ENCODE data around the gene PHF20.
"Not testable (repeated sequence)": the region's sequence is repeated elsewhere in the genome, so short reads cannot be mapped to it uniquely, and the experiment has no call there.

PHF20 gene

DNA sequence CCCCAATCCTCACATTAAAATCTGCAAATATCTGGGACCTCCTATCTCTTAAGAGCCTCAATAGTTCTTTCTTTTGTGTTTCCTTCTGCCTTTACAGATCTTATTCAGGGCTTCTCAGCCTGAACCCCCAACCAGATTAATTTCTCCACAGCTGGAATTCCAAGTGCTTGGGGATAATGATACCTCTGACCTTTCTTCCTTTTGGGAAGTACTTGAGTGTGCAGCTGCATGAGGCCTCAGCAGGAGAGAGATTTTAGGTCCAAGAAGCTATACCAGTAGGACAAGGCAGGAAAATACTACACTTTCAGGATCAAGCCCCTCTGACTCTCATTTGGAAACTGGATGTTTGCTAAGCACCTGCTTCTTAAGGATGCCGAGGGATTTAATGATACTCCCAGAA lies 2.6 kb downstream of the PHF20 start:
- TF ChIP-seq CTCF (IDR thresholded peaks at IDR 0.05; ENCODE audit: low read length): no peak
- no peak for TF ChIP-seq EZH2 (optimal IDR thresholded peaks at IDR 0.05; ENCODE audit: low read depth, low read length)
- TF ChIP-seq EZH2phosphoT487 (IDR thresholded peaks at IDR 0.05; ENCODE audit: low read length): no peak
- Histone ChIP-seq H3K4me2 (ENCODE audit: low read depth, low read length) (no peak overlapping the region), H2AFZ (ENCODE audit: low read length) (no peak overlapping the region), H4K20me1 (ENCODE audit: insufficient read depth, low read length) (no peaks in the 10 kb centered on the region; the same call in 1 of the 2 replicates), H3K27me3 (replicated peaks; ENCODE audit: insufficient read depth, low read length) (no peaks in the 10 kb centered on the region), H3K27ac (ENCODE audit: low read length) (no peak overlapping the region), H3K36me3 (replicated peaks; ENCODE audit: insufficient read depth, low read length) (no peaks in the 10 kb centered on the region), H3K79me2 (ENCODE audit: low read length) (peaks cover 71% of the 10 kb centered on the region), H3K4me3 (ENCODE audit: low read length) (no peak overlapping the region), H3K9ac (ENCODE audit: low read length) (no peak overlapping the region), H3F3A (ENCODE audit: insufficient read depth, low read length) (peaks cover 14% of the 10 kb centered on the region; the same call in 1 of the 2 replicates), H3K4me1 (ENCODE audit: low read length) (peaks cover 8% of the 10 kb centered on the region), H3K9me2 (replicated peaks; ENCODE audit: insufficient read depth, low read length) (no peaks in the 10 kb centered on the region), H3K9me3 (replicated peaks; ENCODE audit: insufficient read depth, low read length) (no peaks in the 10 kb centered on the region)
- no peak for DNase-seq

- Histone ChIP-seq H3K9me3 (replicated peaks; ENCODE audit: insufficient read depth, low read length) (no peaks in the 10 kb centered on the region), H4K20me1 (ENCODE audit: insufficient read depth, low read length) (no peaks in the 10 kb centered on the region; the same call in 1 of the 2 replicates)
- no peak for DNase-seq
Measured at GRCh38 chr20:35776513-35777101, 4.8 kb downstream of the PHF20 start.

GRCh38 chr20:35783811-35784210 lies 12.0 kb downstream of the PHF20 start:
- not testable (repeated sequence) for DNase-seq; H3K9me2 ChIP-seq (replicated peaks; ENCODE audit: insufficient read depth, low read length); H3K9ac ChIP-seq (ENCODE audit: low read length); H2AFZ ChIP-seq (ENCODE audit: low read length); H3K9me3 ChIP-seq (replicated peaks; ENCODE audit: insufficient read depth, low read length); H3K27me3 ChIP-seq (replicated peaks; ENCODE audit: insufficient read depth, low read length); H3K4me1 ChIP-seq (ENCODE audit: low read length); H3F3A ChIP-seq (ENCODE audit: insufficient read depth, low read length); H3K36me3 ChIP-seq (replicated peaks; ENCODE audit: insufficient read depth, low read length); H4K20me1 ChIP-seq (ENCODE audit: insufficient read depth, low read length); H3K4me2 ChIP-seq (ENCODE audit: low read depth, low read length); H3K4me3 ChIP-seq (ENCODE audit: low read length); H3K27ac ChIP-seq (ENCODE audit: low read length)
- peaks cover 59% of the 10 kb centered on the region for H3K79me2 ChIP-seq (ENCODE audit: low read length)

More at GRCh38 chr20:35776513-35777101, 4.8 kb downstream of the PHF20 start:
- Histone ChIP-seq H3K4me1 (ENCODE audit: low read length) (peaks cover under 1% of the 10 kb centered on the region), H3K4me3 (ENCODE audit: low read length) (no peak overlapping the region), H2AFZ (ENCODE audit: low read length) (no peak overlapping the region), H3K79me2 (ENCODE audit: low read length) (peaks cover 84% of the 10 kb centered on the region), H3F3A (ENCODE audit: insufficient read depth, low read length) (peaks cover 10% of the 10 kb centered on the region; the same call in 1 of the 2 replicates), H3K27ac (ENCODE audit: low read length) (no peak overlapping the region), H3K9ac (ENCODE audit: low read length) (no peak overlapping the region), H3K4me2 (ENCODE audit: low read depth, low read length) (no peak overlapping the region), H3K9me2 (replicated peaks; ENCODE audit: insufficient read depth, low read length) (no peaks in the 10 kb centered on the region), H3K36me3 (replicated peaks; ENCODE audit: insufficient read depth, low read length) (no peaks in the 10 kb centered on the region), H3K27me3 (replicated peaks; ENCODE audit: insufficient read depth, low read length) (no peaks in the 10 kb centered on the region)
- TF ChIP-seq EZH2phosphoT487 (IDR thresholded peaks at IDR 0.05; ENCODE audit: low read length): no peak
- TF ChIP-seq EZH2 (optimal IDR thresholded peaks at IDR 0.05; ENCODE audit: low read depth, low read length): no peak
- no peak for TF ChIP-seq CTCF (IDR thresholded peaks at IDR 0.05; ENCODE audit: low read length)

DNA sequence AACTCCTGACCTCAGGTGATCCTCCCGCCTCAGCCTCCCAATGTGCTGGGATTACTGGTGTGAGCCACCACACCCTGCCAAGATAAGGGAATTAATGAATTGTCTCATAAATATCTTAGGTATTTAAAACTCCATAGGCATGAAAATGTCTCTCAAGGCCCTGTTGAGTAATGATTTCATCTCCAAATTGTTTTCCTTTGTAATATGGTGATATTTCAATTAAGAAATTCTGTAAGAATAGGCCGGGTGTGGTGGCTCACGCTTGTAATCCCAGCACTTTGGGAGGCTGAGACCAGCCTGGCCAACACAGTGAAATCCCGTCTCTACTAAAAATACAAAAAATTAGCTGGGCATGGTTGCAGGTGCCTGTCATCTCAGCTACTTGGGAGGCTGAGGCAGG lies 13.7 kb downstream of the PHF20 start:
- H3K79me2 ChIP-seq (ENCODE audit: low read length): peaks cover 60% of the 10 kb centered on the region
- not testable (repeated sequence) for H4K20me1 ChIP-seq (ENCODE audit: insufficient read depth, low read length); H2AFZ ChIP-seq (ENCODE audit: low read length)

More for the DNA sequence above, 13.7 kb downstream of the PHF20 start:
- DNase-seq; H3K4me1 ChIP-seq (ENCODE audit: low read length); H3K27me3 ChIP-seq (replicated peaks; ENCODE audit: insufficient read depth, low read length); H3K9me3 ChIP-seq (replicated peaks; ENCODE audit: insufficient read depth, low read length); H3K4me2 ChIP-seq (ENCODE audit: low read depth, low read length); H3K9me2 ChIP-seq (replicated peaks; ENCODE audit: insufficient read depth, low read length); H3K9ac ChIP-seq (ENCODE audit: low read length); H3F3A ChIP-seq (ENCODE audit: insufficient read depth, low read length); H3K27ac ChIP-seq (ENCODE audit: low read length); H3K36me3 ChIP-seq (replicated peaks; ENCODE audit: insufficient read depth, low read length); H3K4me3 ChIP-seq (ENCODE audit: low read length): not testable (repeated sequence)
